Measurements from ENCODE around the gene ZFYVE28.

ZFYVE28 gene

DNA sequence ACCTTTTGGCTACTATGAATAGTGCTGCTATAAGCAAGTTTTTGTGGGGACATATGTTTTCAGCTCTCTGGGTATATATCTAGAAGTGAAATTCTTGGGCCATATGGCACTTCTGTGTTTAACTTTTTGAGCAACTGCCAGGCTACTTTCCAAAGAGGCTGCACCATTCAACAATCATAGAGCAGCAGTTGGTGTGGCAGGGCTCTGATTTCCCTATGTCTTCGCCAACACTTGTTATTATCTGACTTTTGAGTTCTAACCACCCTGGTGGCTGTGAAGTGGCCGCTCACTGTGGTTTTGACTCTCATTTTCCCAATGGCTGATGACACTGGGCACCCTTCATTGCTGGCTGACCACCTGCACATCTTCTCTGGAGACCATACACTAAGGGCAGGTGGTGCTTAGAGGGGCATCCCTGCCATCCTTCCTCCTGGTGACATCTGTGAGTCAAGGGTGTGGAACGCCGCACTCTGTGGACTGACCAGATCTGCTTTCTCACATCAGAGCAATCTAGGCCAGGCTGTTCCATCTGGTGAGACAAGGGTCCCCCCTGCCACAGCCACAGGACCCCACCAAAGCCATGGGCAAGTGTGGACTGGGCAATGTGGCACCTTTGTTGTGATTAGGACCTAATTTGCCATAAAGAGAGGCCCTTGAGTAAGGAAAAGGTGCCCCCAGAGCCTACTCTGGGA lies 49.6 kb downstream of the ZFYVE28 start:
- no peak for DNase-seq (ENCODE audit: low spot score)
- FAIRE-seq = no peak

DNA sequence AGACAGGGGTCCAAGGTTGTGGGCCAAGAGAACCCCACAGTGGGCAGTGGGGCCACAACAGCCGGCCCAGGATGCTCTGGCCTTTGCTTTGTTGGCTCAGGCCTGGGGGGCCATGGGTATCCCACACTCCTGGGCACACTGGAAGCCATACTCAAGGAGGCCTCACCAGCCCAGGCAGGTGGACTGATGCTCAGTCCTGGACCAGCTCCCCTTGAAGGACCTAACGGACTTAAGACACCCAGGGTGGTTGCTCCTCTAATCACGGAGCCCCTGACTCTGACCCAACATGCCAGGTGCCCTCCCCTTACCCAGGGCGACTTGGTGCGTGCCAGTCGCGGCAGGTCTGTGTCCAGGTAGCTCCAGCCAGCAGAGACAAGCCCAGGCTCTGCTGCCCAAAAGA lies 50.8 kb downstream of the ZFYVE28 start:
- FAIRE-seq (no peak), DNase-seq (ENCODE audit: low spot score) (no peak)

DNA sequence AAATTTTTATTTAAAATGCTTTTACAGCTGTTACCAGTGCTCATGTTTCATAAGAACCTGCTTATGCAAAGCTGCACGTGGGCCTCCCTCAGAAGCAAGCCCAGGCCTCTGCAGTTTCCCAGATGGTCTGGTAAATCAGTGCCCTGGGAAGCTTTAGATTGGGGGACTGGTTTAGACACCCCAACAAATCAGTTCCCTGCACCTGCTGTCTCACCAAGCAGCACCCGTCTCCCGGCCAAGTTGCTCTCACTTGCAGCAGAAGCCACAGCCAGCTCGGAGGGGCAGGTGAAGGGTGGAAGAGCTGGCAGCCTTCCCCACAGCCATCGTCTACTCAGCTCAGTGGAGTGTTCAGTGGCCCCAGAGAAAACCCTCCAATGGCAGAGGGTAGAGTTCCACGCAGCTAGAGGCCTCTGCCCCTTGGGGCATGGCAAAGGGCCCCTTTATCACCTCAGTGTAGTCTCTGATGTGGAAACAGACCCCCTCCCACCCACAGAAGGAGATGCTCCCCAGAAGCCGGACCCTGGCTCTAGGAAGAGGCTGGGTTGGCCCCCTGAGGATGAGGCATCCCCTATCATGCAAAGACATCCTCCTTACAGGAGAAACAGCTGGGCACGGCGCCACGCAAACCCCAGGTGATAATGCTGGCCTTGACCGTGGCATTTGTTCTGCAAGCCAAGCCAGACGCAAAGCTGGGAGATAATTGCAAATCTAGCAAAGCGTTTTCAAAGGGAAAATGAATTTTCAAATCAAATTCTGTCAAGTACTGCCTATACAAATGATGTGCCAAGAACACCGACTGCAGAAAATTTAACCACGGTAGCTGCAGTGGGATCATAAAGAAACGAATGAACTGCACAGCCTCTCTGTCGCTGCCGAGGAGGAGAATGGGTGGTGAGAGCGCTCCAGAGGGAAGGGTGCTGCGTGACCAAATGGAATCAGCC lies 51.9 kb downstream of the ZFYVE28 start:
- no peak for FAIRE-seq
- DNase-seq (ENCODE audit: low spot score) = no peak

DNA sequence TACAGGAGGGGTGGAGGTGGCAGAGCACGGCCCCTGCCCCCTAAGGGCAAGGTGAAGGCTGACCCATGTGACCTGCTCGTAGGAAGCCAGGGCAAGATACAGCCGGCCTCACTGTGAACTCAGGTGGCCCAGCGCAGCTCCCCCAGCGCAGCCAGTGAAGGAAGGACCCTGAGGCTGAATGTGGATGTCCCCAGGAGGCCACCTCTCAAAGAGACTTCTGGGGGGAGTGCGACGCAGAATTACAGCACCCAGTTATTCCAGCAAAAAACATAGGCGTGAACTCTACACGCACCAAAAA lies 52.6 kb downstream of the ZFYVE28 start:
- FAIRE-seq (no peak), DNase-seq (ENCODE audit: low spot score) (no peak)

DNA sequence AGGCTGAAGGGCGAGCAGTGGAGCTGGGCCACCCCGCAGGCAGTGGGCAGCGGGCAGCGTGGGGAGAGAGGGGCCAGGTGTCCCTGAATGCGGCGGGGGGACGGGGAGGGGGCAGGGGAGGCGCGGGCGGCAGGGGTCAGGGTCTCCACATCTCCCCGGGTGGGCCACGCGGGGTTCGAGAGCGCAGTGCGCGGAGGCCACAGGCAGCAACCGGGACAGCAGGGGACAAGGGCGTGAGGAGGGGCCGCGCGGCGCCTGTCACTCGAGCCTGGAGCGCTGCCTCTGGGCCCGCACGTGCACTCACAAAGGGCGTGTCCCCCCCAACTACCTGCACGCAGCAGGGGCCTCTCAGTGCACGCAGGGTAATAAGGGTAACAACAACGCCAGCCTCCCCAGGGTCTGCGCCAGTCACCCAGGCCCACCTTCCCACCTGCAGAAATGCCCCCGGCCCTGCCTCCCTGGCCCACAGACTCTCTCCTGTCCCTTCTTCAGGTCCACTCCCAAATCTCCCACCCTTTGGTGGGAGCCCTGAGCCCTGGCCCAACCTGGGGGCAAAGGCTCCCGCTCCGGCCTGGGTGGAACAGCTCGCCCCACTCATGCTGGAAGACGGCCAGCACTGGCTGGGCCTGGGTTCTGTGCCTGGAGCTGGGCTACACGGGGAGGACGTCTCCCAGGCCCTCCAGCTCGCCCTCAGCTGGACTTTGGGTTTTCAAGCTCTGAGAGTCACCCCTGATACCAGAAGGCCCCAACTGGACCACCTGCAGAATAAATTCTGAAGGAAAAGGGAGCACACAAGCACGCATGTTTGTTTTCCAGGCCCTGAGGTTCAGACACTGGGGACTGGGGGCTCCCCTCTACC lies 53.2 kb downstream of the ZFYVE28 start:
- DNase-seq (ENCODE audit: low spot score) (no peak), FAIRE-seq (no peak)

DNA sequence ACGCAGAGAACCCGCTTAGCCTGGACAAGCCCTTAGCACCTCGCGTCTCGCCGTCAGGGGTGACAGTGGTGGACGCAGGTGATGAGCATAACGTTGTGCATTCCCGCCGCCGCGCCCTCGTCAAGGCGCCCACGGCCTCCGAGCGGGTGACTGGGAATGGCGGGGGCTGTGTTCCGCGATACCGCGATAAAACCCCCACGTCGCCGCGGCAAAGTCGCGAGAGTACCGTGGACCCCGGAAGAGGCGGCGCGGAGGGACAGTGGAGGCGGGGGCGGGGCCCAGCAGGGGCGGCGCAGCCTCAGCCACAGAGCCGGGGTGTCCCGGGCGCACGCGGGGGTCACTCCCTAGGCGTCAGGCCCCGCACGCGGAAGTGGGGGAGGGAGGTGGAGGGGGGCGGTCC lies 53.8 kb downstream of the ZFYVE28 start:
- FAIRE-seq = no peak
- DNase-seq (ENCODE audit: low spot score) = no peak

DNA sequence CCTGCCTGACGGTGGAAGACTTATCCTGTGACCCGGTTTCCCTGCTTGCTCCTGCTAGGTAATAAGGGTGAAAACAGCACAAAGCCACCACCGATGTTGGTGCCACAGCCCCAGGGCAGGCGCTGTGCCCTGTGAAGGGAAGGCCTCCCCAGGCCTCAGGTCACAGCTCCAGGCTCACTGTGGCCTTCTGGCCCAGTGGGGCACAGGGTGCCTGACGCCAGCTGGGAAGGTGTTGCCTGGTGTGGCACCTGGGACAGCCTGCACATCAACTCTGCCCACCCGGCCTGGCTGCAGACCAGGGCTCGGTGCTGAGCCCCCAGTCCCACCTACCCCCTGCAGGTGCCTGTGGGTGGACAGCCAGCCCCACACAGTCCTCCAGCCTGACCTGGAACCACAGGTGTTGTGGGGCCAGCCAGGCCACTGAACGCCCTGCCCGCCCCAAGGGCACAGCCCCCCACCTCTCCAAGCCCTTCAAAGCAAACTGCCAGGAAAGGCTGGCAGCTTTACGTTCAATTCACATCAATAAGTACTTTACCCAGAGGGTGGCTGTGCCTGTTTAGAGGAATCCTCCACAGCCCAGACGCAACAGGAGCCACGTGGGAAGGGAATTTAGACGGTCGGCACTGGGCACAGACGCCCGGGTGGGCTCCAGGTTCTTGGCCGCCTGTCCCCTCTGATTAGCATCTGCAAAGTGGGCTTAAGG lies 54.3 kb downstream of the ZFYVE28 start:
- no peak for FAIRE-seq
- DNase-seq (ENCODE audit: low spot score) = no peak

DNA sequence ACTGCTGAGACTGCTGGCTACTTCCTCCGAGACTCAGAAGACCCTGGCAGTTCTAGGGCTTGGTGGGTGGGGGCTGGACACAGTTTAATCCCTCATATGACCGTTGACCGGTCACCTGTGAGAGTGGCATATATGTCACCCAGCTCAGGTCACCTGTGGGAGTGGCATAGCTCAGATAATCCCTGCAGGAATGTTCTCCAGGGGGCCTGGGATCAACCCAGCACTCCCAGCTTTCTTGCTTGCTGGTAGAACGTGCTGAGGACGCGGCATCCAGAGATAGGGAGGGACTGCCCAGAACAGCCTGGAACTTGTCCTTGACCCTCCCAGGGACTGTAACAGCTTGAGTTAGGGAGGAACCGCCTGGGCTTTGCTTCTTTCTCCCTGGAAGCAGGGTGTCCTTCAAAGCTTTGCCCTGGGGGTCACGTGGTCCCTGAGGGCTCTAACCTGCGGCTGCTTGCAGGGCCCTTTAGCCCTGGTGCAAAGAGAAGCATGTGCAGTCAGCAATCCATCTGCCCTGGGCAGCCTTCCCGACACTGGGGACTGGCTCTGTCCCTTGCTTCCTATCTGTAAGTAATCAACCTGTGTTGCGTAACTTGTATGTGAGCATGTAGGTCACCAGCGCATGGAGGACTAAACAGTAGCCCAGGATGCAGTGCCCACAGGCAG lies 55.3 kb downstream of the ZFYVE28 start:
- FAIRE-seq (no peak), DNase-seq (ENCODE audit: low spot score) (no peak)

DNA sequence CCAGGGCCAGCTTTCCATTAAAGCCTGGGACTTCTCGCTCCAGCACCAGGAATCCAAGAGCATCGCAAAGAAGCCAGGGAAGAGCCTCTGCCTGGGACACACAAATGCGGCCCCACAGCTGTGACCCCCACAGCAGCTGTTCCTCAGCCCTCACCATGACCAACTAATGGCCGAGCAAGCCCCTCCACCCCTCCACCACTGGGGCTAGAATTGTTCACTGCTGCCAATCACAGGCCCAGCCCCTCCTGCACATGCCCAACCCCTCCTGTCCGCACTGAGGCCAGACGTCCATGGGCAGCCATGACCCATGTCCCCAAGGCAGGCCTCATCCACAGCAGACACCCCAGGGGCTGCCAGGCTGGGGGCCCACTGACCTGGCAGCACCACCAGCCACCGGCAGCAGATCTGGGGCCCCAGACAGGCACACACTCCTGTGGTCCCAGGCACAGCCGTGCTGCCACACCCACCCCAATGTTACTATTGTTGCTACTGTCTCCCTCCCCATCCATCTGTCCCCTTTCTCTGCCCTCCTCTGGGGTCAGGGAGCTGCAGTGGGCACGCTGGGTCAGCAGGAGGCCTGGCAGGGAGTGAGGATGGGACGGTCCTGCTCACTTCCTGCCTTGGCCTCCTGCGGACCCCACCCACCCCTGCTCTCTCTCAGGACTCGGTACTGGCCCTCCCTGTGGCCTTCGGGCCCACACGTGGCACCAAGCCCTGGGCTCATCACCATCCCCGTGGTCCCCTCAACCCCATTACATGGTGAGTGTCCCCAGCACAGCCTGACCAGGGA lies 56.0 kb downstream of the ZFYVE28 start:
- no peak for FAIRE-seq
- DNase-seq (ENCODE audit: low spot score) = no peak

DNA sequence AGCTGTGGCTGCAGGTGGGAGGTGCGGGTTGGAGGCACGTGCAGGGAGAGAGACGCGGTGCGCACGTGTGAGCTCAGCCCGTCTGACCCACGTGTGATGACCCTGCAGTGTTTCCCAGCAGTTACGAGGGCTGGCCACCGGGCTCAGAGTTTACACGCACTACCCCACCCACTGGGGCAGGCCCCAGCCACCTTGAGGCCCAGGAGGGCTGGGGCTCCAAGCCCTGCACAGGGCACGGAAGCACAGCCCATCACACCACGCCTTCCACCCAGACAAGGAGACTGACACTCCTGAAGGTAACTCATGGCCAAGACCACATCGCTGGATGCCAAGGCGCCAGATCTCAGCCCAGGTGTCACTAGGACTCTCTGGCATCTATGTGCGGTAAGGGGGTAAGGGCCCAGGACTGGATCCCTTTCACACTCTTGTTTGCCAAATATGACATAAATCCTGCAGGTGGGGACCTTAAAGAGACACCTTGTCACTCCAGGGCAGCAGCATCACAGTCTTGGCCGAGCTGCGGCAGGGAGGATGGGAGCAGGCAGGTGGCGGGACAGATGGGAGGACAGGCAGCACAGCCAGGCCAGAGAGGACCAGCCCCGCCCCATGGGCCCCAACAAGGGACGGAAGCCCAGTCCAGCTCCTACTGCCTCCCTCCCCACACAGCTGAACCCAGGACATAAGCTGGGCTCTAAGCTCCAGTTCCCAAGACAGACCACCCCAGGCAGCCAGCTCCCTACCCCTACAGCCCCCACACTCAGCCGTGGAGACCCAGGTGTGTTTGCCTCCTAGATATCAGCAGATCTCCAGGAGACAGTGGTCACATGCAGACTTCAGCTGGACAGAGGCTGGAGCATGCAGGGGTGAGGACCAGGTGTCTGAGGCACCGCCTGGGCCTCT lies 56.8 kb downstream of the ZFYVE28 start:
- DNase-seq (ENCODE audit: low spot score) = no peak
- FAIRE-seq = no peak

DNA sequence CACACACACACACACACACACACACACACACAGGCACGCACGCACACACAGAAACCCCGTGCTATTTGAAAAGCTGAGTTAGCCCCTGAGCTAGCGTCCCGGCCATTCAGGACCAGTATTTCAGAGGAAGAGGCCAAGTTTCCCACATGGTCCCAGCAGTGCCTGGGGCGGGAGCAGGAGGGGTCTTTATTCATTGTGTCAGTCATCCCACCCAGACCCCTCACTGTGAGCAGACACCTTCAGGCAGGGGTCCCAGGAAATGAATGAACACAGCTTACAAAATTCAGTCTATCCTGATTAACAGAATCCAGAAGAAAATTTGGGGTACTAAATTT lies 58.1 kb downstream of the ZFYVE28 start:
- no peak for DNase-seq (ENCODE audit: low spot score)
- no peak for FAIRE-seq

DNA sequence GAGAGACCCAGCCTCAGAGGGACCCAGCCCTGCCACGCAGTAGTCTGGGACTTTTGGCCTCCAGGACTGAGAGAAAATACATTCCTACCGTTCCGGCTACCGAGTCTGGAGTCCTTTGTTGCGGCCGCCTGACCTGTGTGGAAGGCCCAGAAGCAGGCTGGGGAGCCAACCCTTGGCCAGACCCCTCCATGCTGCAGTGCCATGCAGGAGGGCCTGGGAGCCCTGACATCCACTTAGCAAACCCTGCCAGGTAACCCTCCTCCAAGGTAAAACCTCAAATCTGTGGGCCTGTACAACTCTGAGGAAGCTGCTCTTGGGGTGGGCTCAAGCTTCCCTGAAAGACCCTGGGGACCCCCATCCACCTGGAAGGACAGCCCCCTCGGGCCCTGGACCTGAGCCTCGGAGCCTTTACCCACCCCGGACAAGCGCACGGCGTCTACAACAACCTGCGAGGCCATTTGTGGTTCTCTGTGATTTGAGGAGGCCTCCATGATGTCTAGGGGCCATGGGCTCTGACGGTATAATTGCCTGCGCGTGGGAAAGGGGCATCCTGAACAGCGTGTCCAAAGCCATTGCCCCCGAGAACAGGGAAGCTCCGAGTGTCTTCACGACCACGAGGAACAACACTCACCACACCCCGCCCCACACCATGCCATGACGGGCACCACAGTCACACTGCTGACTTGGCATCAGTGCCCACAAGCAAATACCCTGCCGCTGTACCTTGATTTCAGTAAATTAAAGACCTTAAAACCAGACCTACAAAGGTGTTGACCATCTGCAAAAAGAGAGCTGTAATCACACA lies 58.7 kb downstream of the ZFYVE28 start:
- FAIRE-seq = no peak
- no peak for DNase-seq (ENCODE audit: low spot score)

DNA sequence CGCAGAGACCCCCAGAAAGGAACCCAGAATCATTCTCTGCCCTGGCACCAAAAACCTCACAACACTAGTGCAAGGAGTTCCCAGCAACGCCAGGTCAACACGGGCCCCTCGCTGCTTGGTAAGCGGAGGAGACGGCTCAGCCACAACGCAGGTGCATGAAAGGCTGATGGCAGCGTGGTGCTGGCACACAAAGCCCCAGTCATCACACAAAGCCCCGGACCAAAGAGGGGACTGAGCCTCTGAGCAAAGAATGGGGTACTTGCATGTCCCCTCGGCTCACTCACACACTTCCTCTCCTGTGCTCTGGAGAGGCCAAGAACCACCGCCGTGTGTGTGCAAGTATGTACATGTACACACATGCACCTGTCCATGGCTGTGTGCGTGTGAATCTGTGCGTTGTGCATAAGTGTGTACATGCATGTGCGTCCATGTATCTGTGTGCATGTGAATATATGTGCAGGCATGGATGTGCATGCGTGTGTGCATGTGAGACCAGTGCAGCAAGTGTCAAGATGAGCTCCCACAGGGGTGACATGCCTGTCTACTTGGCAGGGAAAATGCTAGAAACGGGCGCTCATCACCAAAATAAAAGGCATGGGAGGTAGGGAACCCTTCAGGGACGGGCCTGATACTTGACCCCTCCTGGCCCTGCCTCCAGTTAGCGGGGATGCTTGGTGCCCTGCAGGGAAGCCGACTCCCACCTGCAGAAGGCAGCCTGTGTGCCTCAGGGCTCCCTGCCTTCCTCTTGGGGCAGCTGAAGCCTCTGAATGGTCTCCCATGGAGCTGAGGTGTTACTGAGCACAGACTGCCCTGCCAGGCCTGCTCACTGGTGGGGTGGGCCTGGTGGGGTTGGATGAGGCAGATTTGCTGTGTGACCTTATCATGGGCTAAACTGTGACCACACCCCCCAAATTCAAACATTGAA lies 60.4 kb downstream of the ZFYVE28 start:
- FAIRE-seq (no peak), DNase-seq (ENCODE audit: low spot score) (no peak)

DNA sequence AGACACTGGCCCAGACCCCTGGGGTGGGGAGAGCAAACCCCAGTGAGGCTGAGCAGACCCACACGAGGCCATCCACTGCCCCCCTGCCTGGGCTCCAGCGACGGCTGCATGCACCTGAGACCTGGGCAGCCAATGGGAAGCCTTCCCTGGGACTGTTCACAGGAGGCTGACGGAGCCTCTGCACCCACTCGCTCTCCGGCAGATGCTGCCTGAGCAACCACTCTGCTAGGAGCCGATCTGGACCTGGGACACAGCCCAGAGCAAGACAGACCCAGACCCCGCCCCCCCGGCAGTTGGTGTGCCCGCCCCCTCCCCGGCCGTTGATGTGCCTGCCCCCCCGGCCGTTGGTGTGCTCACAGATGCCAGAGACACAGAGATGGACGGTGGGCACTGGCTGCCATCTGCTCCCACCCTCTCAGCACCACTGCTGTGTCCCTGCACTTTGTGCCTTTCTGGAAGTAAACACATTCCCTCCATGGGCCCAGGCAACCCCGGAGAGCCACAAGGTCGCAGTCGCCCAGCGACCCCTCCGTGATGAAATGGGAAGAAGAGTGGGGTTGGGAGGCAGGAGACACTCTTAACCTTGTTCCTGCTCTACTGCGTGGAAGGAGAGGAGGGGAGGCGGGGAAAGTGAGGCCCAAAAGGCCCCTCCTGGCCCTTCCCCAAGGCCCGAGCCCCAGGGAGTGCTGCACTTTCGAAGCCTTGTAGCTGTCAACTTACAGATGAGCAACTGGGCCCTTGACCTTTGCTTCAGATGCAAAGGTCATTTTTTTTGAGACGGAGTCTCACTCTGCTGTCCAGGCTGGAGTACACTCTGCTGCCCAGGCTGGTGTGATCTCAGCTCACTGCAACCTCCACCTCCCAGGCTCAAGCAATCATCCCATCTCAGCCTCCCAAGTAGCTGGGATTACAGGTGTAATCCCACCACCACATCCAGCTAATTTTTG lies 62.0 kb downstream of the ZFYVE28 start:
- no peak for DNase-seq (ENCODE audit: low spot score)
- FAIRE-seq = no peak

DNA sequence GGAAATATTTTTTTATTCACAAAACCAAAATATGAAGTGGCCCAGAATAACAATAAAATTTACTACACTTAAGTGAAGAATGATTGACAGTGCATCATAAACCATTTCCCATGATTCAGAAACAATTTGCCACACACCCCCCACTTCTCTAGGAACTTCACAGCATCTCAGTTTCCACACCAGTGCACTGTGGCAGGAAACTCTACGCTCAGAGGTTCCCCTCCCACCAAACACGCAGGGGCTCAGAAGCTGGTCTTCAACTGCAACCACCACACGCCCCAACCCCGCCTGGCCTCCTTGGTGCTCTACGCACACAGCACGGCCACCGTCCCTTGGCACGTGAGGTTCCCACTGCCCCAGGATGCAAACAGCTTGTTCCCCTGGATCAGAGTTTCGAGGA lies 63.7 kb downstream of the ZFYVE28 start:
- DNase-seq (ENCODE audit: low spot score) (no peak), FAIRE-seq (no peak)

DNA sequence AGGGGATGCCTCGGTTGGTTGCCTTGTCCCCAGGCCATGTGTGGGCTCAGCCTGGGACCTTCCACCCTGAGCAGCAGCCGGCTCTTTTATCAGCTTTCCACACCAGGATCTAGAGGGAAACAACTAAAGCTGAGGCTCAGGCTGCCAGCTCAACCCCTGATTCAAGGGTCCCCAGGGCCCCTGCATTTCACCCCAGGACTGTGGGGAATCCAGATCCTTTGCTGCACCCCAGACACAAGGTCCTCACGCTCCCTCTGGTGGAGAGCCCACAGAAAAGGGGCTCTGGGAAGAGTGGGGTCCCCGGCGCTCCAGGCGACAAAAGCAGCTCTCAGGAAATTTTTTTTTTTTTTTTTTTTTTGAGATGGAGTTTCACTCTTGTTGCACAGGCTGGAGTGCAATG lies 64.3 kb downstream of the ZFYVE28 start:
- DNase-seq (ENCODE audit: low spot score) (no peak), FAIRE-seq (no peak)
